ENCODE data around the gene MAGOHB. TPM values are rescaled to one million over a fixed set of nuclear protein-coding genes. Genes with fewer than 3 reads are reported as not detected.
"Not testable (repeated sequence)": the region's sequence is repeated elsewhere in the genome, so short reads cannot be mapped to it uniquely, and the experiment has no call there.

MAGOHB gene
- polyA plus RNA-seq, 2 of the 4 experiments (the other 2 are of a cell fraction) = 83.4 to 90.5 TPM

GRCh38 chr12:10572021-10572490 lies 41.4 kb downstream of the MAGOHB start:
- peak; percentile 36 to 64 for DNase-seq (ENCODE audit: low read depth in 1 of 2, low spot score in 1 of 2)

GRCh38 chr12:10571141-10571540 lies 42.3 kb downstream of the MAGOHB start:
- no peak for TF ChIP-seq ZFP36 (IDR thresholded peaks at IDR 0.05; ENCODE audit: borderline replicate concordance, partially characterized antibody)
- TF ChIP-seq ELK1 (IDR thresholded peaks at IDR 0.05; ENCODE audit: low read depth, low read length) = no peak
- TF ChIP-seq CHD2 (IDR thresholded peaks at IDR 0.05; ENCODE audit: low read length, partially characterized antibody) = no peak
- peak overlapping the region; percentile 49 to 79; a peak in 4 of 6 replicates for H3K27ac ChIP-seq
- no peak overlapping the region for H3K4me3 ChIP-seq
- DNase-seq (ENCODE audit: low read depth in 1 of 2, low spot score in 1 of 2) (no peak), FAIRE-seq (no peak), ATAC-seq (no peak)
- H3K9me3 ChIP-seq = no peaks in the 10 kb centered on the region
- CTCF ChIA-PET = interaction anchor here (0.7 to 1.1 kb wide), 2 partner anchors 9 to 335 kb away, joined by 3 read pairs; no protein-coding TSS in a partner anchor
- peak overlapping the region; percentile 15; the same call in 1 of the 3 replicates for H3K4me2 ChIP-seq
- peaks cover 26% of the 10 kb centered on the region for H3K4me1 ChIP-seq
- POLR2A ChIA-PET = no interaction called here
- 83% methylated on average over 11 of the region's 11 CpGs for WGBS (ENCODE audit: missing lambda C conversion rate)

More at GRCh38 chr12:10572021-10572490, 41.4 kb downstream of the MAGOHB start:
- peak; percentile 32 for FAIRE-seq
- peak overlapping the region; percentile 59 for H3K4me2 ChIP-seq
- WGBS (ENCODE audit: missing lambda C conversion rate) = 5% methylated on average over 3 of the region's 3 CpGs
- ChIA-PET CTCF (interaction anchor here (1.4 kb wide), 1 partner anchor 915 kb away, joined by 5 read pairs; no protein-coding TSS in a partner anchor), POLR2A (interaction anchor here (0.6 kb wide), 1 partner anchor 233 kb away, joined by 3 read pairs; no protein-coding TSS in a partner anchor)
- peaks cover 26% of the 10 kb centered on the region for H3K4me1 ChIP-seq
- not testable (repeated sequence) for H3K9me3 ChIP-seq, H3K4me3 ChIP-seq
- peak; percentile 98 for TF ChIP-seq HOXB13 (CRISPR knock-in tag; IDR thresholded peaks at IDR 0.05; ENCODE audit: low read depth)
- TF ChIP-seq RARB (CRISPR knock-in tag; IDR thresholded peaks at IDR 0.05) = 0 out of 2 replicates have a peak, but pooled peaks have one; percentile 69
- 0 out of 5 replicates have a peak, but pooled peaks of 1 of the 2 experiments have one; percentile 29 for TF ChIP-seq JUN (IDR thresholded peaks at IDR 0.05)
- peak; percentile 94 for TF ChIP-seq ATOH8 (CRISPR knock-in tag; IDR thresholded peaks at IDR 0.05; ENCODE audit: low read depth)
- peak; percentile 52; the same call in 1 of the 2 replicates for TF ChIP-seq FOSL2 (IDR thresholded peaks at IDR 0.05)
- peak; percentile 73 for TF ChIP-seq FOSL2 (CRISPR knock-in tag; IDR thresholded peaks at IDR 0.05)
- peak; percentile 64; the same call in 1 of the 2 replicates for TF ChIP-seq ZSCAN20 (CRISPR knock-in tag; IDR thresholded peaks at IDR 0.05)
- TF ChIP-seq HOXB5 (CRISPR knock-in tag; IDR thresholded peaks at IDR 0.05) = peak; percentile 96
- peak; percentile 78; the same call in 1 of the 2 replicates for TF ChIP-seq ZNF302 (CRISPR knock-in tag; IDR thresholded peaks at IDR 0.05)
- TF ChIP-seq EHF (CRISPR knock-in tag; IDR thresholded peaks at IDR 0.05) = peak; percentile 25; the same call in 1 of the 2 replicates
- TF ChIP-seq HEYL (CRISPR knock-in tag; IDR thresholded peaks at IDR 0.05) = 0 out of 2 replicates have a peak, but pooled peaks have one; percentile 68
- peak; percentile 47; the same call in 1 of the 2 replicates for TF ChIP-seq JUNB (IDR thresholded peaks at IDR 0.05)
- TF ChIP-seq CEBPB (IDR thresholded peaks at IDR 0.05) = peak; percentile 66 to 82
- TF ChIP-seq HES2 (IDR thresholded peaks at IDR 0.05) = peak; percentile 47; the same call in 1 of the 2 replicates
- peak; percentile 85; the same call in 1 of the 2 replicates for TF ChIP-seq HOXA7 (CRISPR knock-in tag; IDR thresholded peaks at IDR 0.05)
- peak; percentile 92 to 94; a peak in 5 of 6 replicates for ATAC-seq
- peak overlapping the region; percentile 49 to 71; a peak in 4 of 6 replicates for H3K27ac ChIP-seq

GRCh38 chr12:10567813-10568212 lies 45.6 kb downstream of the MAGOHB start:
- ATAC-seq = no peak
- H3K27ac ChIP-seq = no peak overlapping the region
- H3K9me3 ChIP-seq = no peaks in the 10 kb centered on the region
- peaks cover 22% of the 10 kb centered on the region for H3K4me1 ChIP-seq
- TF ChIP-seq HDAC2 (IDR thresholded peaks at IDR 0.05) (no peak), JUN (IDR thresholded peaks at IDR 0.05) (no peak), HOXB5 (CRISPR knock-in tag; IDR thresholded peaks at IDR 0.05) (no peak), FOSB (CRISPR knock-in tag; IDR thresholded peaks at IDR 0.05) (no peak), KDM5A (IDR thresholded peaks at IDR 0.05) (no peak)
- H3K4me2 ChIP-seq = no peak overlapping the region
- no peak for DNase-seq (ENCODE audit: low read depth in 1 of 2, low spot score in 1 of 2)
- ChIA-PET POLR2A (no interaction called here), CTCF (no interaction called here)
- H3K4me3 ChIP-seq = no peak overlapping the region
- WGBS (ENCODE audit: missing lambda C conversion rate) = 90% methylated on average over 3 of the region's 3 CpGs
- FAIRE-seq = no peak
